Measurements from ENCODE around the gene RGMA.

The RGMA gene

GRCh38 chr15:93070551-93071296 lies 18.3 kb downstream of the RGMA start:
- H3K27me3 ChIP-seq (replicated peaks; ENCODE audit: control insufficient read depth, insufficient read depth, low read length): peaks cover 1% of the 10 kb centered on the region
- DNase-seq (ENCODE audit: extremely low read depth, insufficient read length): no peak
- no peak for TF ChIP-seq CTCF (IDR thresholded peaks at IDR 0.05; ENCODE audit: insufficient read depth, low read length, poor library complexity, severe bottlenecking)
- no peak overlapping the region for H3K4me3 ChIP-seq (replicated peaks; ENCODE audit: low read depth, low read length)
- no peaks in the 10 kb centered on the region for H3K36me3 ChIP-seq (ENCODE audit: control insufficient read depth, insufficient read depth, low read length)

- Histone ChIP-seq H3K27me3 (replicated peaks; ENCODE audit: control insufficient read depth, insufficient read depth, low read length) (peaks cover 1% of the 10 kb centered on the region), H3K4me3 (replicated peaks; ENCODE audit: low read depth, low read length) (no peak overlapping the region), H3K36me3 (ENCODE audit: control insufficient read depth, insufficient read depth, low read length) (no peaks in the 10 kb centered on the region)
- DNase-seq (ENCODE audit: extremely low read depth, insufficient read length): no peak
- no peak for TF ChIP-seq CTCF (IDR thresholded peaks at IDR 0.05; ENCODE audit: insufficient read depth, low read length, poor library complexity, severe bottlenecking)
Observed at GRCh38 chr15:93070132-93070531, 18.9 kb downstream of the RGMA start.

GRCh38 chr15:93068581-93069199 lies 20.3 kb downstream of the RGMA start:
- peaks cover 1% of the 10 kb centered on the region for H3K27me3 ChIP-seq (replicated peaks; ENCODE audit: control insufficient read depth, insufficient read depth, low read length)
- no peaks in the 10 kb centered on the region for H3K36me3 ChIP-seq (ENCODE audit: control insufficient read depth, insufficient read depth, low read length)
- TF ChIP-seq CTCF (IDR thresholded peaks at IDR 0.05; ENCODE audit: insufficient read depth, low read length, poor library complexity, severe bottlenecking): no peak
- H3K4me3 ChIP-seq (replicated peaks; ENCODE audit: low read depth, low read length): no peak overlapping the region
- no peak for DNase-seq (ENCODE audit: extremely low read depth, insufficient read length)

- Histone ChIP-seq H3K4me3 (replicated peaks; ENCODE audit: low read depth, low read length) (no peak overlapping the region), H3K27me3 (replicated peaks; ENCODE audit: control insufficient read depth, insufficient read depth, low read length) (peaks cover 1% of the 10 kb centered on the region), H3K36me3 (ENCODE audit: control insufficient read depth, insufficient read depth, low read length) (no peaks in the 10 kb centered on the region)
- TF ChIP-seq CTCF (IDR thresholded peaks at IDR 0.05; ENCODE audit: insufficient read depth, low read length, poor library complexity, severe bottlenecking): no peak
- DNase-seq (ENCODE audit: extremely low read depth, insufficient read length): no peak
Observed at GRCh38 chr15:93067649-93068085, 21.3 kb downstream of the RGMA start.

- Histone ChIP-seq H3K4me3 (replicated peaks; ENCODE audit: low read depth, low read length) (no peak overlapping the region), H3K27me3 (replicated peaks; ENCODE audit: control insufficient read depth, insufficient read depth, low read length) (peaks cover 1% of the 10 kb centered on the region), H3K36me3 (ENCODE audit: control insufficient read depth, insufficient read depth, low read length) (no peaks in the 10 kb centered on the region)
- DNase-seq (ENCODE audit: extremely low read depth, insufficient read length): no peak
- TF ChIP-seq CTCF (IDR thresholded peaks at IDR 0.05; ENCODE audit: insufficient read depth, low read length, poor library complexity, severe bottlenecking): no peak
Observed at GRCh38 chr15:93066834-93067648, 22.0 kb downstream of the RGMA start.
